AG09309 (cell line): Measurements from ENCODE around the gene SRM.

ENCODE experiments used
- DNase-seq: peaks from one replicate; pipeline ENCODE4 v3.0.0-alpha.2; 2010; ENCODE audit warnings: low read depth
- H3K4me3 ChIP-seq: 2 replicates; pipeline ENCODE4 v1.5.1; 2011; ENCODE audit warnings: mild to moderate bottlenecking, low read depth, low read length, moderate library complexity; ENCODE audit not compliant: control insufficient read depth
- CTCF ChIP-seq: IDR thresholded peaks from 2 replicates; pipeline ENCODE4 v1.5.1; 2011; ENCODE audit warnings: mild to moderate bottlenecking, low read depth, low read length, inconsistent platforms; ENCODE audit not compliant: insufficient read depth, control insufficient read depth; ENCODE audit errors: missing control alignments

SRM gene

GRCh38 chr1:11056504-11056903 is 3.3 kb downstream of the SRM start:
- no peak for TF ChIP-seq CTCF
- DNase-seq, result no peak
- H3K4me3 ChIP-seq, result no peak overlapping the region

- no peak for DNase-seq
- no peak for TF ChIP-seq CTCF
- no peak overlapping the region for H3K4me3 ChIP-seq
These were observed 4.1 kb downstream of the SRM start for GRCh38 chr1:11055676-11056075.

- no peak for TF ChIP-seq CTCF
- no peak overlapping the region for H3K4me3 ChIP-seq
- DNase-seq, result no peak
These were observed 5.2 kb downstream of the SRM start for GRCh38 chr1:11054666-11055065.

DNA sequence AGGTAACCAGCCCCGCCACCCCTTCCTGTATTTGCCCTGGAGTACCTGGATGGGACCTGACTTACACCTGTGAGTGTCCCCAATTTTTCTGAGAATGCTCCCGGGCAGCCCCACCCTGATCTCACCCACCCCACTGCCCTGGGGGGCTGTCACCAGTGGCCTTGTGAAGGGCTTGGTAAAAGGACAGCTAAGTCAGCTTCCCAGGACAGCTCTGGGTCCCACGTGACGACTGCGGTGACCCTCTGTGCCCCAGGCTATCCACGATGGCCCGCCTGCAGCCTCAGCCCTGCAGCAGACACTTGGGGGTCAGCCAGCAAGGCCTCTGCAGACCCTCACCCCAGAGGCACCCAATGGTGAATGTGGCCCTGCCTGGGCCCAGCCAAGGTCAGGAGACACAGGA is 5.6 kb downstream of the SRM start:
- no peak for DNase-seq
- no peak for TF ChIP-seq CTCF

DNA sequence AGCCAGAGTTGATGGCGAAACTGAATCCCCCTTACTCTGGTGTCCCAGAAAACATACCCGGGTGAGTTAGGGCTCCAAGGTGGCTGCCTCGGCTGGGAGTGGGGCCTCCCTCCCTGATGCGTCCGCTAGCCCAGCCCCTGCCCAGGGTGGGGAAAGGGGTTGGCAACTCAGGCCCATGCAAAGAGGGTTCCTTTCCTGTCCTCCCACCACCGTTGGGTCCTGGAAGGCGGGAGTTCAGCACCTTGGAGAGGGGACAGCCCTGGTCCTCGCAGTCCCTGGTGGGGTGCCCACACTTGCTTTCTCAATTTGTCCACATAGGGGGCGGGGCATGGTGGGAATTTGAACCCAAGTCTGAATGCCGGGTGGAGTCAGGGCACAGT is 6.1 kb downstream of the SRM start:
- H3K4me3 ChIP-seq, result no peak overlapping the region
- DNase-seq, result no peak
- no peak for TF ChIP-seq CTCF

More for the DNA sequence above, 5.6 kb downstream of the SRM start:
- H3K4me3 ChIP-seq, result no peak overlapping the region

- H3K4me3 ChIP-seq, result no peak overlapping the region
- no peak for TF ChIP-seq CTCF
- no peak for DNase-seq
These were observed 6.7 kb downstream of the SRM start for GRCh38 chr1:11052839-11053757.
